GM19324 (cell line): ENCODE measurements around the gene SH3BP2.
A peak's percentile ranks its signal among the peaks of the same experiment; 100 is the strongest.

ENCODE experiments used
- ATAC-seq: cut with Tn5 transposase; IDR thresholded peaks from one replicate; pipeline ENCODE4 v1.9.1; 2021; ENCODE audit warnings: mild to moderate bottlenecking, moderate library complexity; ENCODE audit not compliant: unreplicated experiment, low FRiP score

The SH3BP2 gene

DNA sequence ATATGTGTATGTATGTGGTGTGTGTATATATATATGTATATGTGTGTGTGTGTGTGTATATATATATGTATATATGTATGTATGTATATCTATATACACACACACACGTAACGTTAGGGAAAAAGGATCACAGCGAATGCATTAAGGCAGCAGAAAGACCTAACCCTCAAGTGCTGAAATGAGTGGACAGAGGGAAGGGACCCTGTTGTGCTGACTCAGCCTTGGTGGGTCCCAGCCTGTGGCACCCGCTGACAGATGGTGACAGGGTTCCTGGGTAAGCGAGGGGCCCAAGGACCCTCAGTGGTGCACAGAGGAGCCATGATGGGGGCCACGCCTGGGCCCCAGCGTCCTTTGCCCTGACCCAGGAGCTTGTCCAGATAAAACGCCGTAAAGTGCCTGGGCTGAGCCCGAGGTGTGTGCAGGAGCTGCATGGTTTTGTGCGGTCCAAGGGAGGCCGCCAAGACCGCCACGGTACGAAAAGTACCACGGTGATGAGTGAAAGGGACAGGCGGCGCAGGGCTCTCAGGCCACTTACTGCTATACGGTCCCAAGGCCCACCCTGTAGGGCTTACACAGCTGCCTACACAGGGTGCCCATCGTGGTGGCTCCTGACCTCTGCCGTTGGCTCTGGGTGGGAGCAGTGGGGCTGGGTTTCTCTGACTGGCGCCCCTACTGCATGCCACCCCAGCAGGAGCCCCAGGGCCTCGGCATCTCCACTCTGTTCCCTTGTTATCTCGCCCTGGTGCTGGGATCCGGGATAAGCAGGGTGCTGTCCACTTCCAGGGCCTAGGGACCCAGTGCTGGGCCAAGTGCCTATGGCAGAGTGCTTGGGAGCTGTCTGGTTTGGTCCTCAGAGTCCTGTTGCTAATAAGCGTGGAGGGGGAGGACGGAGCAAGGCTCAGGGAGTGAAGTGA lies 10.0 kb downstream of the SH3BP2 start:
- ATAC-seq = no peak

DNA sequence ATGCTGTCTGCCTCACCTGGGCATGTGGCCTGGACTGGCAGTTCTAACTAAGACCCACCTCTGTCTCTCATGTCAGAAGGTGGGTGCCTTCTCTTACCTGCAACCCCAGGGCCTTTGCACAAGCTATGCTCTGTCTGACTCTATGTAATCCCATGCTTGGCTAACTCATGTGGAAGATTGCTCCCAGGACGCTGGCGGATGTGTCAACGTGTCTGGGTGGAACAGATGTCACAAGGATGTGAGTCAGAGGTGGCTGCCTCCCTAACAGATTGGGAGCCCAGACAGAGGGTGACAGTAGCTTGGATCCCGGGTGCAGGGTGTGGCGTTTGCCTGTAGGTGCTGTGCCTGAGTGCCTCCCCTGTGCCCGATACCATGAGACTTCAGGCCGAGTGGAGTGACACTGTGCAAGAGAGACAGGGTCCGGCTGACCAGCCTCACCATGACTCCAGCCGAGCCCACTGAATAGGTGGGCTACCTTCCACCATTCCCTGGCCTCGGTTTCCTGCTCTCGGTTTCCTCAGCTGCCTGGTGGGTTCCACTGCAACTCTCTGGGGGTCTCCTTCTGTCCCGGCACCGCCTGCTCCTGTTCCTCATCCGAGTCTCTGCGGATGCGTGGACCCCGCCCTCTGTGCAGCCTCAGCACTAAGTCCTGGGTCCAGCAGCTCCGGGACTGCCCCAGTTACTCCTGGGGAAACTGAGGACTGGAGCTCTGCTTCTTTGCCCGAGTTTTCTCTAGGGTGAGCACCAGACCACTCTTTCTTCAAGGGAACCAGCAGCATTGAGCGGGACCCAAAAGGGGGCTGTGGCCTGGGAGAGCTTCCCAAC lies 11.0 kb downstream of the SH3BP2 start:
- ATAC-seq = no peak

DNA sequence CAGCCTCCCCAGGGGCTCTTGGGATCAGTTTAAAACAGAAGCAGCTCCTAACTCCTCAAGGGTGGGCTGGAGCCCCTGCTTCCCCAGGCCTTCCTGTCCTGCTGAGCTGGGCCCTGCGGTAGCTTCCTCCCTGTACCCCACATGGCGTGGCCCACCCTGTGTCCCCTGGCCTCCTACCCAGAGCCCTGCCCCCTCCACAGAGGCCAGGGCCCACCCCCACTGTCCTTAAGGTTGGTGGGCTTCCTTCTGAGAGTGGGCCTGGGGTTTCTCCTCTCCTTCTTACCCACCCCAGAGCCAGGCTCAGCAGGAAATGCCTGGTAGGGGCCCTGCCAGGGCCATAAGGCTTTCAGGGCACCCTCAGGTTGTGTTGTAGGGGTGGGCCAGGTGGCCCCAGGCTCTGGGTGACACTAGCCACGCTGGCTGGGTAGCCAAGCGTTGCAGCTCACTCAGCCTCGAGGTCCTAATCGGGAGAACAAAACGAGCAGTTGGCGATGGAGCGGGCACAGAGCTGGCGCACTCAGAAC lies 11.6 kb downstream of the SH3BP2 start:
- ATAC-seq = no peak

DNA sequence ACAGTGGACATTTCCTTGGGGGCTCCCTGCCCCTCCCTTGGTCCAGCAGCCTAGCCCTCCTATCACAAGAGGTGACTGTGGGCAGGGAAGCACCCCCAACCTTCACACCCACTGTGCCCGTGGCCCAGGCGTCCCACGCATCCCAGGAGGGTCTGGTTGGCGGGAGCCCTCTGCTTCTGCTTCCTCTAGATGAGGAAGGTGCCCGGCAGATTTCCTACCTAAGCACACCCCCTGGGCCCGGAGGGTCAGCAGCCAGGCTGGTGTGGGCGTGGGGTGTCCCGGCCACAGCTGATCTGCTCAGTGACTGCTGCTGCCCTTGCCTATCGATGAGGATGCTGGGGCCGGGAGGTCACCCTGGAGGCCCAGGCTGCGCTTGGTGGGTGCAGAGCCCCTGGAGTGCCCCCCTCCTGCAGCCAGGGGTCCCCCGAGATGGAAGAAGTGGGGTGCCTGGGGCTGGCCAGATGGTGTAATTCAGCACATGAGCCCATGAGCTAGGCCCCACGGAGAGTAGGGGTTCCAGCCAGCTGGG lies 12.2 kb downstream of the SH3BP2 start:
- ATAC-seq = no peak

DNA sequence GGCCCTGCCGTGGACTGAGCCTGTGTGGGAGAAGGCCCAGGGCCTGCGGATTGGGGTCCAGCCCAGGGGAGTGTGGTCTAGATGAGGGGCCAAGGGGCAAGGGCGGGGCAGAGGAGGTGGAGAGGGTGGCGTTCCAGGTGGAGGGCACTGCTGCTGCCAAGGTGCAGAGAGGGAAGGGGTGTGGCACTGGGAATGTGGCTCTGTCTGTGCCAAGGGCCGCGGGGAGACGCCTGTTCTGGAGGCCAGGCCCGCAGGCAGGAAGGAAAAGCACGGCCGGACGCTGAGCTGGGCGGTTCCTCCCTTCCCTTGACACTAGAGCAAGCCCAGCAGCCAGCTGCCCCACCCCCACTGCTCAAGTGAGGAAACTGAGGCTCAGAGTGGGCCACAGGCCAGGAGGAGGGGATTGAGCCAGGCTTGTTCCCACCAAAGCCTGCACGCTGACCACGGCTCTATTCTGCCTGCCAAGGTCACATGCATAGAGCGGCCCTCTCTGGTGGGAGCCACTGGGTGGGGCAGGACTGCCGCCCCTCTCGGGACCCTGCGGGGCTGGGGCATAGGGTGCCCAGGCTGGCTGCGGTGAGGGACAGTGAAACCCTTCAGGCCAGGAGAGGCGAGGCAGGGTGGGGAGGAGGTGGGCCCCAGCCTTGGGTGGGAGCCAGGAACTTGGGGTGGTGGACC lies 13.0 kb downstream of the SH3BP2 start:
- no peak for ATAC-seq

DNA sequence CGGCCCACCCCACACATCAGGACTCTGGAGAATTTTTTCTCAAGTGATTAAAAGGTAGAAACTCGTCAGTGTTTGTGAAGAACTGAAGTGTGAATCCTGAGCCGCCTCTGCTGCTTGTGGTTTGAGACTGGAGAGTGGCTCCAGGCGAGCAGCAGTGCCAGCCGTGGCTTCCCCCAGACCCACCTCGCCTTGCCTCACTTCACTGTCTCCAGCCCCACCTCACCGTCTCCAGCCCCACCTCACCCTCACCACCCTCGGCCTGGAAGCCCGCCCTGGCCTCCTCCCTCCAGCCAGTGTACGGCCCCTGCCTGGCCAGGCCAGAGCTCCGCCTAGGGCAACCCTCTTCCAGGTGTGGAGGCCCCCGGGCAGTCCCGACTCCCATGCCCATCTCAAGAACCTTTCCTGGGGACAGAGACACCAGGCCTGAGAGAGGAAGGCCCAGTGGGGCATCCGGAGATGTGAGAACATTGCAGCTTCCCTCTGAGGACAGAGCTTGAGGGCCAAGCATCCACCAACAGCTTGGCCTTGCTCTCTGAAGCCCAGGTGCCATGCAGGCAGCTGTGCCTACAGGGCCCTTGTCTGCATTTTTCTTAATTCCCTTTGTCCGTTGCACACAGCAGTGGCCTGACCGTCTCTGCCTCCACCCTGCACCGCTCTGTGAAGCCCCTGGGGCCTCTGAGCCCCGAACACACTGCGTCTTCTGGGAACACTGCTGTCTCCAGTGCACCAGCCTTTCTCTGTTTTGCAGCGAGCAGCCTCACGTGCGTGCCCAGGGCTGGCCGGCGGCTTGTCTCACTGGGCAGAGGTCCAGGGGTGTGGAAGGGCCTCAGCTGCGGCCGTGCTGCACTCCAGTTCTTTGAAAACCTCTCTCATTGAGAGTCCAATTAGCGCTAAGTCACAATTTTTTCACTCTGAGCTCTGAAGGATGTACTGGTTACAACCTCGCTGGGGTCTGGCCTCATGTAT lies 13.8 kb downstream of the SH3BP2 start:
- no peak for ATAC-seq

DNA sequence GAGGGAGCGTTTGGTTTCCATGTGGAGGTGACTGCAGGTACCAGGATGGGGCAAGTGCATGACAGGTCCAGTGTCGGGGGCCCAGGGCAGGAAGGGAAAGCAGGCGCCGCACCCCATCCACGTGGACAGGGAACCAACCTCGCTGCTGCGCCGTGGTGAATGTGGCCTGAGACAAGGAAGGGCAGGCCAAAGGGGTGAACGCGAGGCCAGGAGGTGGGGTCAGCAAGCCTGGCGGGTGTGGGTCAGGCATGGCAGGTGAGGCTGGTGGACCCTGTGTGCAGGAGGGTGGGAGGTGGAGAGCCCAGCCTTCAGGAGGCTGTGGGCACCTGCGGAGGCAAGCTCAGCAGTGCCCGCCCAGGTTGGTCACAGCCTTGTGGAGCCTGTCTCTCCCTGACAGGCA lies 14.7 kb downstream of the SH3BP2 start:
- ATAC-seq = no peak

DNA sequence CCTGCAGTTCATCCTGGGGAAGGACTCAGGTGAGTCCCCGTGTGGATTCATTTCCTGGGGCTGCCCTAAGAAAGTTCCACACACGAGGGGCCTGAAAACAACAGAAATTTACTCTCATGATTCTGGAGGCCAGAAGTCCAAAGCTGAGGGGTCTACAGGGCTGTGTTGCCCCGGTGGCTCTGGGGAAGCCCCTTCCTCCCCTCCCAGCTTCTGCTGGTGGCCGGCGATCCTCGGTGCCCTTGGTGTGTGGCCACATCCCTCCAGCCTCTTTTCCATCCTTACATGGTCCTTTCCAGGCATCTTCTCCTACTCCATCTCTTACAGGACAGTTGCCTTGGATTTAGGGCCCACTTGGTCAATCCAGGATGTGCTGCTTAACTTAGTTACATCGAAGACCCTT lies 15.1 kb downstream of the SH3BP2 start:
- ATAC-seq = no peak

DNA sequence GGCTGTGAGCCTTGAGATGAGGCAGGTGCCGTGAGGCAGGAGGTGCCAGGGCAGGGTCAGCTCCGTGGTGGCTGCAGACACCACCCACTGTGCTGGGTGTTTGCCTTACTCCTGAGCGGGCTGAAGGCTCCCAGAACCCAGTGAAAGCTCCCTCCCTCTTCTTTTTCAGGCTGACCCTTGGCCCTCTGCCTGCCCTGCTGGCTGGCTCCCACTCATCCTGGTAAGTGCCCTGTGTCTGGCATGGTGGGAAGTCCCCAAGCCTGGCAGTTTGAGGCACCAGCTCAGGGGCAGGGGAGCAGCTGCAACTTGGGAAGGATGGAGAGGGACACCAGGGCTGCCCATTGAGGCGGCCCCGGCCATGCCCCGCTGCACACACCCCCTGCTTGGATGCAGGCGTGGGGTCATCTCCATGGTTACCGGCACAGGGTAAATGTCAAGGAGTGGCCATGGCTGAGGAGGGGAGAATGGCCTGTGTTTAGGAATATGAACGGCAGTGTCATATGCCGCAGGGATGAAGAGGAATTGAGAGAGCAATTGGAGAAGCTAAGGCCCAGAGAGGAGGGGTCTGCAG lies 16.8 kb downstream of the SH3BP2 start:
- ATAC-seq = no peak

DNA sequence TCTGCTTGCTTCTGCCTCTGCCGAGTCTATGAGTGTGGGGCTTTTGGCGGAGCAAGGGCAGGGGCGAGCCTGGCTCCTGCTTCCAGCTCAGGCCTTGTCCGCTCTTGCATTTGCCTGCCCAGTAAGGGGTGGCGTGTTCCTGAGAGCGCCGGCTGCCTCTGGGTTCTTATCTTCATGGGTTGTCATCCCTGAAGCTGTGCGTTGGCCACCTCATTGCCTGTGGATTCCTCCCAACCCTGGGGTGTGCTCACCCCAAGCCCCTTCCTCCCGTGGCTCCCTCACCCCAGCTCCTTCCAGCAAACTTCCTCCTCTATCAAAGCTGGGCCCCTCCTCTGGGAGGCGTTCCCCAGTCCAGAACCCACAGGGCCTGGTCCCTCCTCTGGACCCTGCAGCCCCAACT lies 17.5 kb downstream of the SH3BP2 start:
- ATAC-seq = no peak

DNA sequence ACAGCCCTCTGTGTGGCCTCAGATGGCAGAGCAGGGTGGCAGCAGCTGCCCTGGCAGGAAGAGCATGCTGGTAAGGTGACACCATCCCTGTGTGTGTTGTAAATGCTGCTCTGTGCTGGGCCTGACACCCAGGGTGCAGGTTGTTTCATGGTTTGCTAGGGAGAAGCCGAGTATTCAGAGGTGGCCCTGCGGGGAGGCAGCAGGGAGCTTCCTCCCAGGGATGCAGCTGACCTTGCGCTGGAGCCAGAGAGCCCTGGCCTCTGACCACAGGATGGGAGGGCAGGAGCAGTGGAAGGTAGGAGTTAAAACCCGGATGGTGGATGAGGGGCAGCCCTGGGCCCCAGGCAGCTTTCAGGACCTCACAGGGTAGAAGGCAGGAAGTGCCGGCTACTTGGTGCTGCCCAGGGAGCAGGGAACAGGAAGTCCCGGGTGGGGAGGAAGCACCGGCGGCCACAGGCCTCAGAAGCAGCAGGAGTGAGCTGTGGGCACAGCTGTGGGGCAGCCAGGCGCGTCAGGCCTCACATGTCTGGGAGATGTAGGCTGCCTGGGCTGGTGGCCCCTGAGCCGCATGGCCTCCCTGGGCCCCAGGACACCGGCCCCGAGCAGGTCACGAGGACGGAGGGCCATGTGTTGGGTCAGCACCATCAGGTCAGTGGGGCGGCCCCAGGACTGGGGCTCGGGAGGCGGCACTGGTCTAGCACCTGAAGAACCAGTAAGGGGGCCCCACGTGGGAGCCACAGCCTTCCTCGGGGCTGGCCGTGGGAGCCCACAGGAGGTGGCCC lies 19.1 kb downstream of the SH3BP2 start:
- peak; percentile 50 for ATAC-seq

DNA sequence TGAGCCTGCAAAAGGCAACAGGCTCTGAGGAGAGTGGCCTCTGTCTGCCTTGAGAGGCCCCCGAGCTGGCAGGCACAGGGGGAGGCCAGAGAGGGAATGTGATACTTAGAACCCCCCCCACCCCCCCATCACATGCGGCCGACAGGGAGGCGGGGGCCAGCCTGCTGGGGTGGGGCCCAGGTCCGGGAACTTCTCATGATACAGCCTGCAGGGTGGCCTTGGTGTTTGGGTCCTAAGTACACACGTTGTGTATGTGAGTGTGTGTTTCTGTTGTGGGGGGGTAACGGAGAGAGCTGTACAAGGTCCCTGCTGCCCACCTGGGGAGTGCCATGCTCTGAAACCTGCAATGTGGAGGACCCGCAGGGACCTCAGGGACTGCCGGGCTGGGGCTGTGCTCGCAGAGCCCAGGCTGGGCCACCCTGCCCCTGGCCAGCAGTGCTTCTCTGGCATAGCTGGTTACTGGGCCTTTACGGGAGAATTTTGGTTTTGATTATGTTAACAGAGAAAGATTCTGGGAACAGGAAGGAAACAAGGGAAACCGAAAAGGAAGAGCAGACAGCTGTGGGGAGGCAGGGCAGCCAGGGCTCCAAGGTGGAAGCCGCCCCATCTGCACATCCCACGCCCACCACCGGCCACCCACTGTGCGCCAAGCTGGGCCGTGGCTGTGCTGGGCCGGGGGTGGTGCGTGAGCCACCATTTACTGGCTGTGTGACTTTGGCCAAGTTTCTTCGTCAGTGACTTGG lies 19.9 kb downstream of the SH3BP2 start:
- ATAC-seq = peak; percentile 20

DNA sequence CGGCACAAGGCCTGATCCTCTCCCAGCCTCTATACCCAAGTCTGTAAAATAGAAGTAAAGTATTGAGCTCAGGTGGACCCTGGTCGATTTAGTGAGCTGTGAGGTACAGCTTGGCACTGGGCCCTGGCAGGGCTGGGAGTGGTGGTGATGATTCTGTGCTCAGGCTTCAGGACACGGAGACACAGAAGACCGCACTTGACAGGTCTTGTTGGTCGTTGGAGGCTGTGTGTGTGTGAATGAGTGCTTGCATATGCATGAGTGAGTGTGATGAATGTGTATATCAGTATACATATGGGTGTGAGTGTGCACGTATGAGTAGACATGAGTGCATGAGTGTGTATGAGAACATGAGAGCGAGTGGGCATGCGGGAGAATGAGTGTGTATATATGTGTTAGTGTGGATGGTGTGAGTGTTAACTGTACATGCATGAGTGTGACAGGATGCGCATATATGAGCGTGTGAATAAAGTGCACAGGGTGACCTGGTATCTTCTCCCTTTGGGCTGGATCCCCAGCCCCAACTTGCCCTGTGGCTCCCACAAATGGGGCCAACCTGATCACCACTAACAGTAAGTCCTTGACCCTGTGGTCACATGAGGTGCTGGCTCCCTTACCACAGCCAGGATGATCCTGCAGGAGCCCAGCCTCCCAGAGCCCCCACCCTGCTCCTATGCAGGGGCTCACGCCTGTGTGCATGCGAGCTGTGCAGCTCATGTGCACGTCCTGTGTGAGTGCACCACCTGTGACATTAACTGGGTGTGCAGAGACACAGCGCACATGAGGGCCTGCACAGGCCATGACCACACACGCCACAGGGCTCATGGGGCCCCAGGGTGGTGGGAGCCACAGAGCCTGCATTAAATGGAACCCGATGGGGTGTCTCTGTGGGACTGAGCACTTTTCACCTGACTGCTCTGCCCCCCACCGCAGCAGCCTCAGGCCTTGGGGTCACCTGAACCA lies 20.8 kb downstream of the SH3BP2 start:
- no peak for ATAC-seq

DNA sequence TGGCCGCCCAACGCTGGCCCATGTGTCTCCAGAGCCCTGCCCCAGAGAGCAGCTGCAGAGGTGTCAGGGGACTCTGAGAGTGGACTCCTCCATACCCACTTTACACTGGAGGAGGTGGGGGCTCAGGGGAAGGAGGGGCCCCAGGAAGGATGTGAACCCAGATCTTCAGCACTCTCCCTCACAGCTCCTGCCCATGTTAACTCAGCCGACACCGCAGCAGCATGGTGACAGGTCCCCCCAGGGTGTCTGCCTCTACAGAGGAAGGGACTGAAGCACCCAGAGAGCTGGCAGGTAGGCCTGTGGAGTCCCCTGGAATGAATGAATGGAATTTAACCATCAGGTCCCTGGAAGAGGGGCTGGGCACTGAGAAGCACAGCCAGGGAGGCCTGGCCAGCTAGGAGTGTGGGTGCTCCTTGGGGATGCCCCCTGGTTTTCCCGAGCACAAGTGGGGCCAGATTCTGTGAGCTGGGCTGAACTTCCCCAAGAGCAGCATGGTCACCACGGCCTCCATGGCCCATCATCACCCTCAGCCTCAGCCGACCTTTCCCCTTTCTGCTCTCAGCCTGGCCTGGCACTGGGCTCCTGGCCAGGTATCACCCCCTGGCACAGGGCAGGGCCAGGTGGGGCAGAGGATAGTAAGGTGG lies 21.9 kb downstream of the SH3BP2 start:
- no peak for ATAC-seq

DNA sequence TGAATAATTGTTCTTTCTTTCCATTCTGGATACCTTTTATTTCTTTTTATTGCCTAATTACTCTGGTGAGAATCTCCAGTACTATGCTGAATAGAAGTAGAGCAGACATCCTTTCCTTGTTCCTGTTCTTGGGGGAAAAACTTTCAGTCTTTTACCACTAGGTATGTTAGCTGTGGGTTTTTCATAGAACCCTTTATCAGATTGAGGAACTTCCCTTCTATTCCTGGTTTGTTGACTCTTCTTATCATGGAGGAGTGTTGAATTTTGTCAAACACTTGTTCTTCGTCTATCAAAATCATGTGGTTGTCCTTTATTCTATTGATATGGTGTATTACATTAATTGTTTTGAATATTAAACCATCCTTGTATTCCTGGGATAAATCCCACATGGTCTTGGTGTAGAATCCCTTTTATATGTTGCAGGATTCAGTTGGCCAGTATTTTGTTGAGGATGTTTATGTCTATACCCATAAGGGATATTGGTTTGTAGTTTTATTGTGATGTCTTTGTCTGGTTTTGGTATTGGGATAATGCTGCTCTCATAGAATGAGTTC lies 23.6 kb downstream of the SH3BP2 start:
- no peak for ATAC-seq

DNA sequence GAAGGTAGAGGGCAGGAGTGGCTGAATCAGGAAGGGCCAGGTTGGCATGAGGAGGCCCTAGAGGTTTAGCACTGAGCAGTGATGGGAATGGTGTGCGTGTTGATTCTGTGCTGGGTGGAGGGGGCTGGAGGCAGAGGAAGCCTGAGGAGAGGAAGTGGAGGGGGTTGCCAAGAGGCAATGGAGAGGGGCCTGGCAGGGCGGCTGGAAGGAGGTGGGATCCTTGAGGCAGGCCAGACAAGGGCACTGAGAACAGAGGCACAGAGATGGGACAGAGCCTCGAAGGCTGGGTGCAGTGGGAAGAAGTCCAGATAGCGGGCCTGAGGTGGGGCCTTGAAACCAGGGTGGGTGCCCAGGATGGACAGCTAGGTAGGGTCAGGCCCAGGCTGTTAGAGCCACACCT lies 24.3 kb downstream of the SH3BP2 start:
- no peak for ATAC-seq
